Stimulated activated CD8-positive, alpha-beta memory T cell treated with anti-CD3 and anti-CD28 coated beads, Interleukin-15, amount 100 ng/mL, for 48 hours (primary cell): ENCODE data around the gene RGS1.

Experiments used
- DNase-seq, 2 donors: peaks; one replicate each; pipeline ENCODE4 v3.0.0-alpha.2; 2020; ENCODE audit warnings: low read depth in 2 of 2

The RGS1 gene

GRCh38 chr1:192620071-192620635 lies 44.6 kb downstream of the RGS1 start:
- DNase-seq = no peak

- DNase-seq = no peak
These were observed 51.0 kb downstream of the RGS1 start for GRCh38 chr1:192626366-192627179.

GRCh38 chr1:192627901-192628300 lies 52.3 kb downstream of the RGS1 start:
- DNase-seq = no peak

GRCh38 chr1:192628396-192629057 lies 53.0 kb downstream of the RGS1 start:
- DNase-seq = no peak

- DNase-seq = no peak
These were observed 54.0 kb downstream of the RGS1 start for GRCh38 chr1:192629612-192630011.
